ENCODE data around the gene THBS3. TPM values are rescaled to one million over a fixed set of nuclear protein-coding genes. Genes with fewer than 3 reads are reported as not detected.
"Not testable (repeated sequence)": the region's sequence is repeated elsewhere in the genome, so short reads cannot be mapped to it uniquely, and the experiment has no call there.

Gene THBS3
- total RNA-seq, 1 donor from 2014 or later, result 24.9 TPM

DNA sequence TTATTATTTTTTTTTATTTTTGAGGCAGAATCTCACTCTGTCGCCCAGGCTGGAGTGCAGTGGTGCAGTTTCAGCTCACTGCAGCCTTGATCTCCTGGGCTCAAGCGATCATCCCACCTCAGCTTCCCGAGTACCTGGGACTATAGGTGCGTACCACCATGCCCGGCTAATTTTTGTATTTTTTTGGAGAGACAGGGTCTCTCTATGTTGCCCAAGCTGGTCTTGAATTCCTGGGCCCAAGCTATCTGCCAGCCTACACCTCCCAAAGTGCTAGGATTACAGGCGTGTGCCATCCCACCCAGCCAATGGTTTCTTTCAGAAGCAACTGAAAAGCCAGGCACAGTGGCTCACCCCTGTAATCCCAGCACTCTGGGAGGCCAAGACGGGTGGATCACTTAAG lies 36.9 kb downstream of the THBS3 start:
- intact Hi-C loops (cut with DNase I), result no loop called here
- peaks cover 24% of the 10 kb centered on the region for H3K4me1 ChIP-seq
- ATAC-seq, result no peak

DNA sequence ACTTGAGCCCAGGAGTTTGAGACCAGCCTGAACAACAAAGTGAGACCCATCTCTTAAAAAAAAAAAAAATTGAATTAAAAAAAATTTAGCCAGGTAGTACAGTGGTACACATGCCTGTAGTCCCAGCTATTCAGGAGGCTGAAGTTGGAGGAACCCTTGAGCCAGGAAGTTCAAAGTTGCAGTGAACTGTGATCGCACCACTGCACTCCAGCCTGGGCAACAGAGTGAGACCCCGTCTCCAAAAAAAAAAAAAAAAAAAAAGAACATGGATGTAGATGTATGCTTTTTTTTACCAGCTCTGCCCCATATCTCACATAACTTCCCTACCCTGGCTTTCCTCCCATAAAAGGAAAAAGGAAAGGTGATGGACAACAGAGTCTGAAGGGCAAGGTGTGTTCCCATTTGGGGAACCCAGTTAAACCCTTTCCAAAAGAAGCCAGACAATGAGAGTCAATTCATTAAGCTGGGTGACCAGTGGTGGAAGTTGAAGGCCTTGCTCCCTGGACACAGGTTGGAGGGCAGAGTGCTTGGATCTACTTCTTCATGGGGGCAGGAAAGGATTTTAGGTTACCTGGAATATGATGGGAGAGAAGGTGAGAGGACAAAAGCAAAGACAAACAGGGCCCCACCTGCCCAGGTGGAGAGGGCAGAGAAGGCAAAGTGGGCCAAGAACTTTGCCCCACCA lies 37.5 kb downstream of the THBS3 start:
- no peak overlapping the region for H3K27ac ChIP-seq
- TF ChIP-seq, protein P1, sequence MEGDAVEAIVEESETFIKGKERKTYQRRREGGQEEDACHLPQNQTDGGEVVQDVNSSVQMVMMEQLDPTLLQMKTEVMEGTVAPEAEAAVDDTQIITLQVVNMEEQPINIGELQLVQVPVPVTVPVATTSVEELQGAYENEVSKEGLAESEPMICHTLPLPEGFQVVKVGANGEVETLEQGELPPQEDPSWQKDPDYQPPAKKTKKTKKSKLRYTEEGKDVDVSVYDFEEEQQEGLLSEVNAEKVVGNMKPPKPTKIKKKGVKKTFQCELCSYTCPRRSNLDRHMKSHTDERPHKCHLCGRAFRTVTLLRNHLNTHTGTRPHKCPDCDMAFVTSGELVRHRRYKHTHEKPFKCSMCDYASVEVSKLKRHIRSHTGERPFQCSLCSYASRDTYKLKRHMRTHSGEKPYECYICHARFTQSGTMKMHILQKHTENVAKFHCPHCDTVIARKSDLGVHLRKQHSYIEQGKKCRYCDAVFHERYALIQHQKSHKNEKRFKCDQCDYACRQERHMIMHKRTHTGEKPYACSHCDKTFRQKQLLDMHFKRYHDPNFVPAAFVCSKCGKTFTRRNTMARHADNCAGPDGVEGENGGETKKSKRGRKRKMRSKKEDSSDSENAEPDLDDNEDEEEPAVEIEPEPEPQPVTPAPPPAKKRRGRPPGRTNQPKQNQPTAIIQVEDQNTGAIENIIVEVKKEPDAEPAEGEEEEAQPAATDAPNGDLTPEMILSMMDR (IDR thresholded peaks at IDR 0.05), result no peak
- no peaks in the 10 kb centered on the region for H3K27me3 ChIP-seq
- H3K9me3 ChIP-seq, result no peaks in the 10 kb centered on the region
- ATAC-seq (no peak), DNase-seq (no peak)
- H3K36me3 ChIP-seq, result peaks cover 30% of the 10 kb centered on the region
- no peak overlapping the region for H3K4me3 ChIP-seq
- intact Hi-C loops (cut with DNase I), result no loop called here
- peaks cover 24% of the 10 kb centered on the region for H3K4me1 ChIP-seq

More for the DNA sequence above, 36.9 kb downstream of the THBS3 start:
- H3K36me3 ChIP-seq, result peaks cover 30% of the 10 kb centered on the region
- TF ChIP-seq, protein P1 (IDR thresholded peaks at IDR 0.05), result no peak
- no peaks in the 10 kb centered on the region for H3K27me3 ChIP-seq
- H3K9me3 ChIP-seq, result no peaks in the 10 kb centered on the region
- no peak overlapping the region for H3K27ac ChIP-seq
- no peak overlapping the region for H3K4me3 ChIP-seq
- no peak for DNase-seq

DNA sequence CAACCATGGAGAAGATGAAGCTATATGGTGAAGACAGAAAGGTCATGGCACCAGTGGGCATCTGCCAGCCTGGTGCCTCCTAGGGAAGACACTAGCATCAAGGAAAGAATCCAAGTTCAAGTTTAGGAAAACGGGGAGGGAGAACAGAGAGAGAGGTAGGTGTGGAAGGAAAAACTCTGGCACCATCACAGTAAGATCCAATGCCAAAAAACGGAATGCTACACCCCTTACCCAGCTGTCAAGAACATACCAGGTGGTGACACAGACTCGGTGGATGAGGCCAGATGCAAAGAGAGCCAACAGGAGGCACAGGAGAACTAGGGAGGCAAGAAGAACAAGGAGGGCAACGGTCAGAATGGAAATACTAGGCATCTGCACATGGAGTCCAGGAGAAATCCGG lies 38.2 kb downstream of the THBS3 start:
- DNase-seq, result no peak
- intact Hi-C loops (cut with DNase I), result loop anchor here (5.0 kb wide), 1 partner anchor 77 kb away; no protein-coding TSS in a partner anchor
- TF ChIP-seq, protein P1 (IDR thresholded peaks at IDR 0.05), result no peak

DNA sequence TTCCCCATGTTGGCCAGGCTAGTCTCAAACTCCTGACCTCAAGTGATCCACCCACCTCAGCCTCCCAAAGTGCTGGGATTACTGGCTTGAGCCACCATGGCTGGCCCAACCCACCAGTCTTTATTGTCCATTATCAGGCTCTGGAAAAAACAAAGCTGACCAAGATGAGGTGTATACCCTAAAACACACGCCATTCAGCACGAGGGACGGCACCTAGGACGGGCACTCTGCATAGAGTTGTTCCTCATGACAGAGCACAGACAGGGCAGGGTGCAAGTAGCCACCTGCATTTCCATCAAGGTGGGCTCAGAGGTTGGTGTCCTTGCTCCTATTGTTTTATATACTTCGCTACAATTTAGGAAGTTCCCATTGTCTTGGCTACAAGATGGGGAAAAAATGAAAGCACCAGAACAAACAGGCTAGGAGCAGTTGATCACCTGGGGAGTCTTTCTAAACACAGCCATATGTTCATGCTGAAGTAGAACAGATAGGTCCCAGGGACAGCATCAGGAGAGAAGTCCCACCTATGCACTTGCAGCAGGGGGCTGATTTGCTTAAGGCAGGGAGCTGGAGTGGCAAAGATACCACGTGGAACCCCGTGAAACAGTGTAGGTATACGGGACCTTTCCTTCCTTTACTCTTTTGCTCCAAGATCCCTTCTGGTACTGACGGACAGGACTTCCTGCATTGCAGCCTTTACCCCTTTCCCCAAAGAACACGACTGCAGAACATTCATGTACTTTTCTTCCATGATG lies 39.1 kb downstream of the THBS3 start:
- Histone ChIP-seq H3K9me3 (no peaks in the 10 kb centered on the region), H3K4me3 (no peak overlapping the region), H3K27ac (no peak overlapping the region), H3K36me3 (peaks cover 30% of the 10 kb centered on the region), H3K4me1 (peaks cover 24% of the 10 kb centered on the region), H3K27me3 (no peaks in the 10 kb centered on the region)
- TF ChIP-seq, protein P1 (IDR thresholded peaks at IDR 0.05), result no peak
- intact Hi-C loops (cut with DNase I), result loop anchor here (5.0 kb wide), 1 partner anchor 76 kb away; no protein-coding TSS in a partner anchor
- no peak for ATAC-seq
- no peak for DNase-seq

More for the DNA sequence above, 38.2 kb downstream of the THBS3 start:
- Histone ChIP-seq H3K4me1 (peaks cover 24% of the 10 kb centered on the region), H3K36me3 (peaks cover 30% of the 10 kb centered on the region), H3K9me3 (no peaks in the 10 kb centered on the region), H3K27ac (no peak overlapping the region), H3K4me3 (no peak overlapping the region), H3K27me3 (no peaks in the 10 kb centered on the region)
- no peak for ATAC-seq

DNA sequence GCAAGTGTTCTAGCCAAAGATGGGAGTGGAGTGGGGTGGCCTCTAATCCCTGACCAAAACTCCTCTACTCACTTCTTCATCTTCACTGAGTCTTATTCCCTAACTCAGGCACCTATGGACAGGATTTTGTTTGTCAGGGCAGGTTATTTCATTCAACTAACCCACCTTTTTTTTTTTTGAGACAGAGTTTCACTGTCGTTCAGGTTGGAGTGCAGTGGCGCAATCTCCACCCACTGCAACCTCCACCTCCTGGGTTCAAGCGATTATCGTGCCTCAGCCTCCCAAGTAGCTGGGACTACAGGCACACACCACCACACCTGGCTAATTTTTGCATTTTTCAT lies 39.6 kb downstream of the THBS3 start:
- intact Hi-C loops (cut with DNase I), result loop anchor here (5.0 kb wide), 1 partner anchor 76 kb away; no protein-coding TSS in a partner anchor
- Histone ChIP-seq H3K4me1 (peaks cover 21% of the 10 kb centered on the region), H3K36me3 (peaks cover 30% of the 10 kb centered on the region)
- not testable (repeated sequence) for DNase-seq, H3K27ac ChIP-seq, ATAC-seq, H3K9me3 ChIP-seq, H3K27me3 ChIP-seq, H3K4me3 ChIP-seq

Measured in upper lobe of right lung (tissue), 1 donor.